GM21786 (cell line): ENCODE results near the gene SERPINB10.
"Not testable (repeated sequence)": the region's sequence is repeated elsewhere in the genome, so short reads cannot be mapped to it uniquely, and the experiment has no call there.

Experiments
- ATAC-seq: cut with Tn5 transposase; IDR thresholded peaks from one replicate; pipeline ENCODE4 v1.9.1; 2021; ENCODE audit not compliant: unreplicated experiment

SERPINB10 gene

DNA sequence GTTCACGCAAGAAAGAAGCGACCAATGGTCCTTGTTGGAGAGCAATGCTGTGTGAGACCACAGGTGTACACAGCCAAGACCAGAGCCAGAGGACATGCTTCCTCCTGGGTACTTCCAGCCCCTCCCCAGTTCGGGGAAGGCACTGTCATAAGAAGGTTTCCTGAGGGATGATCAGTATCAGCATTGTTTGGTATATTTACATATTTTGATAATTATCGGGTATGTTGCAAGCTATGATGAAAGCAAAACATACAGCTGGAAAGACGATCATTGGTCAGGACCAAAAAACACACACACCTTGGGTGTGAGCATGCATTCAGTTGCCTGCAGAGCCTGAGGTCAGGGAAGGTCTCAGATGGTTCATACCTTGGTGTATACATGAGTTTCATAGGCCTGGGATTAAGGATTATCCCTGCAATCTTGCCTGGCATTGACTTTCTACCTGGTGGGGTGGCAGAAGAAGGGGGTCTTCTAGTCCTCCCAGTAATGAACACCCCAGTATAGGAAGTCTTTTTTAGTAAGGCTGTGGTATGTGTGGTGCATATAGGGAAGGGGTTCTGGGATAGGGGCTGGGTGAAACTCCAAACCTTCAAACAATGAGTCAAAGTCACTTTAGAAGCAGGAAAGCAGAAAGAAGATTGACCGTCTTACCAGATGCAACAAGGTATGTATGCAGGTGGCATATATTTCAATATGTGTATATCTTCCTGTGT, 17.4 kb upstream of the SERPINB10 start:
- ATAC-seq: no peak

DNA sequence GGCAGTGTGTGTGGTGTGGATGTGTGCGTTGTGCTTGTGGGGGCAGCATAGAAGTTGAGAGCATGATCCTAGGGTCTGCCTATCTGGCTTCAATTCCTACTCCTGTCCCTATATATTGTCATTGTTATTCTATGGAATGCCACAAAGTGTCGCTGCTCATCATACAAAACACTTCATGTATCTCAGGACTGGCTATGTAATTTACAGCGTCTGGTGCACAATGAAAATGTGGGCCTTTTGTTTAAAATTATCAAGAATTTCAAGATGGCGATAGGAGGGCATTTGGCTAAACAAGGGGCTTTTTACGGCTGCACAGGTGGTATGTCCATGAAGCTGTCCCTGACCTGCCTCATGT, 16.8 kb upstream of the SERPINB10 start:
- peak; percentile 74 for ATAC-seq

DNA sequence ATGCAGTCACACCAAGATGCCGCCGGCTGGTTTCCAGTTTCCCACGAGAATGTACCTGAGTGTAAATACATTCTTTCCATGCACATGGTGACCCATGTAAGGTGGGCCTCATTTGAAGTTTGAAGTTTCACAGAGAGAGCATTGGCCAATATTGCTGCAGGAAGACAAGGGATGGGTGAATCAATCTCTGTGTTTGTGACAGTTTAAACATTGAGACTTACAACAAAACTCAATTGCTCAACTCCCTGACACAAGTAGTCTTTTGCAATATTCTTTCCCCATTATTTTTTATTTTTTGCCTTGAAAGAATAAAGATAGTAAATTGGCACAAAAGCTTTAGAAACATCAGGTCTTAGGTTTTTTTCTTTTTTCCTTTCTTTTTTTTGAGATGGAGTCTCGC, 15.2 kb upstream of the SERPINB10 start:
- ATAC-seq: no peak

GRCh38 chr18:63894106-63894772, 13.5 kb upstream of the SERPINB10 start:
- no peak for ATAC-seq

DNA sequence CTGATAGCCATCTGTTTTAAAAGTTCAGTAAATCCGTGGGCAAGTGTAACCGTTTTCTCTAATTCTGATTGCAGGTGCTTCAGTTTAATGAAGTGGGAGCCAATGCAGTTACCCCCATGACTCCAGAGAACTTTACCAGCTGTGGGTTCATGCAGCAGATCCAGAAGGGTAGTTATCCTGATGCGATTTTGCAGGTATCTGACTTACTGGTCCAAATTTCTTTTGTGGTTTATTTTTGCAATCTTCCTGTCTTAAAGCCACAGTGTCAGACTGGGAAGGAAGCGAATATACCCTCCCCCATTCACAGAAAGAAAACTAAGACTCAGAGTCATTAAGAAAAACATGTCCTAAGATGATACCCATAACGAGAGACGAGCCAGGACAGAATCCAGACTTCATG, 12.6 kb upstream of the SERPINB10 start:
- no peak for ATAC-seq

GRCh38 chr18:63897072-63897471, 10.7 kb upstream of the SERPINB10 start:
- no peak for ATAC-seq

DNA sequence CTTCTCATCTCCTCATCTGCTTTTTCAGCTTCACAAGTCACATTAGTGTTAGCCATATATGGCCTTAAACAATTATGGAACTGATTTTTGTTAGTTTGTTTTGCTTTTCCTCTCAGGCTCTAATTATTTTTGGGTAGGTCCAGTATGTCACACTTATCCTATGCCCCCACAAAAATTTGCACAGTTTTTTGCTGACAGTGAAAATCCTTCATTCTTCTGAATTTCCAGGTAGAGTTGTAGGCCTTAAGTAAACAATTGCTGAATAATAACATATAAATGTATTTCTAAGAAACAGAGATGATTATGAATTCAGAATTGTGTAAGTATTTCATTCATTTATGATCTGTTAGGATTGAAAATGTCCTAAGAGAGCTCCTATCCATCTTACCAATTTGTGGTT, 8.6 kb upstream of the SERPINB10 start:
- no peak for ATAC-seq

GRCh38 chr18:63903851-63904570, 3.7 kb upstream of the SERPINB10 start:
- no peak for ATAC-seq

GRCh38 chr18:63904694-63905093, 3.1 kb upstream of the SERPINB10 start:
- ATAC-seq: no peak

DNA sequence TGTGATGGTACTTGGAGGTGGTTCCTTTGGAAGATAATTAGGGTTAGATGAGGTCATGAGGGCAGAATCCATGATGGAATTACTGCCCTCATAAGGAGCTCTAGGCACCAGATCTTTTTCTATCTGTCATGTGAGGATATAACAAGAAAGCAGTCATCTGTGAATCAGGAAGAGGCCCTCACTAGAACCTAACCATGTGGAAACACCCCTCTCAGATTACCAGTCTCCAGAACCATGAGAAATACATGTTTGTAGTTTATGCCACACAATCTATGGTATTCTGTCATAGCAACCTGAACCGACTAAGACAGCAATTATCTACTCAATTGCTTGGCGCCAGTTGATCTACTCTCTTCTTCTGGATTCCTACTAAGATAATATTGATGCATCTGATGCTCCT, 2.4 kb upstream of the SERPINB10 start:
- no peak for ATAC-seq

GRCh38 chr18:63906056-63906455, 1.7 kb upstream of the SERPINB10 start:
- no peak for ATAC-seq

DNA sequence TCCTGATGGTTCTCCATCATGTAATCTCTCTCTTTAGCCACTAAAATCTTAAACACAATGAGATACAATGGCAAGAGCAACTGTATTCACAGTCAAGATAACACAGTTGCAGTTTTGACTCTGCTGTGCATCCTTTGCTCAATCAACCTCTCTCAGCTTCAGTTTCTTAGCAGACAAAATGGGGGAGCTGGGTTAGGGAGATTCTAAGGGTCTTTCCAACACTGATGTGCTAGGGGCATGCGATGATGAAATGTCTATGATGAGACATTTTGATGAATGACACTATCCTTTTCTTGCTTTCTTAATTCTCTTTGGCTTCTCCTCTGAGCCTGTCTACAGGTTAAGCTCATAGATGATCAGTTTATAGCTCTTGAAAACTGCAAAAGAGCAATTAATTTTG, 1.1 kb downstream of the SERPINB10 start:
- no peak for ATAC-seq

DNA sequence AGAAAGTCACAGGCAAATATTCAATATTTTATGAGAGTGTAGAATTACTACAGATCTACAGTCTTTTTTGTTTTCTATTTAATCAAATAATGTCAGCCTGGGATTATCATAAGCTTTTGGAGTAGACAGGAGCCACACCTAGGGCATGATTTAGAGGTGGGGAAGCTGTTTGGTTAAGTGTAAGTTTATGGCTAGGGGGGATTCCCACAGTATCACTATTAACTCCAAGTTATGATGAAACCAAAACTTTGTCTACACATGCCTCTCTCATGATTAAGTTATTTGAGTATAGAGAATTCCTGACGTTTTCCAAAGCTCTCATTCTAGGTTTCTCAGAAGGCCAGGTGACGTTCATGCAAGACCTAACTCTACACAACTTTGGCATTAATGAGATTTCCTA, 2.1 kb downstream of the SERPINB10 start:
- ATAC-seq: peak; percentile 69

GRCh38 chr18:63917817-63918216, 10.1 kb downstream of the SERPINB10 start:
- no peak for ATAC-seq

DNA sequence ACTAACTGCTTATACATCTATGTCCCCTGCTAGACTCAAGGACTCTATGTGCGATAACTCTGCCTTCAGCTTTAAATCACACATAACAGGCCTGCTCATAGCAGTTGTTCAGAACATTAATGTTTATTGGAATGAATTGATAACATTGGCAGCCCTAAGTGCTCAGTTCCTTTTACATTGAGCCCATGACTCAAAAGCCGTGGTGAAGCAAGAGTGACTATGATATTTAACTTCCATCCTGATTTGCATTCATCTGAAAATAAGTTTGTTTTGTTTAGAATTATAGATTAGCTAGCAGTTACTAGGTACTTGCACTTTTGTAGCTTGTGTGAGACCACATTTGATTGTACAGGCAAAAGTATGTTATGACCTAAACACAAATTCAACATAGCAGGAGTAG, 14.3 kb downstream of the SERPINB10 start:
- ATAC-seq: no peak

- no peak for ATAC-seq
These were observed 16.8 kb downstream of the SERPINB10 start for GRCh38 chr18:63924551-63924950.

DNA sequence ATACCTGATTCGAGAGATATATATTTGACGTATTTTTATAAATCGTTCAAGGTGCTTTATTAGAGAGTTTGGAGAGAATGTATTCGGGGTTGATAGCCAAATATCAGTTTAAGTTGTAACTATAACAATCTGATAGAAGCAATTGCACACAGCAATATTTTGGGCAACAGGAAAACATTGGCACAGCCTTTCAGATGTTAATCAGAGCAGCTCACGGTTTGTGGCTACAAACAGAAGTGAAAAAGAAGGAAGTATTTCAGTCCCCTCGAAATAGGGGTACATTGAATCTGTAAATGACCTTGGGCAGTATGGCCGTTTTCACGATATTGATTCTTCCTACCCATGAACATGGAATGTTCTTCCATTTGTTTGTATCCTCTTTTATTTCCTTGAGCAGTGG, 20.6 kb downstream of the SERPINB10 start:
- no peak for ATAC-seq

DNA sequence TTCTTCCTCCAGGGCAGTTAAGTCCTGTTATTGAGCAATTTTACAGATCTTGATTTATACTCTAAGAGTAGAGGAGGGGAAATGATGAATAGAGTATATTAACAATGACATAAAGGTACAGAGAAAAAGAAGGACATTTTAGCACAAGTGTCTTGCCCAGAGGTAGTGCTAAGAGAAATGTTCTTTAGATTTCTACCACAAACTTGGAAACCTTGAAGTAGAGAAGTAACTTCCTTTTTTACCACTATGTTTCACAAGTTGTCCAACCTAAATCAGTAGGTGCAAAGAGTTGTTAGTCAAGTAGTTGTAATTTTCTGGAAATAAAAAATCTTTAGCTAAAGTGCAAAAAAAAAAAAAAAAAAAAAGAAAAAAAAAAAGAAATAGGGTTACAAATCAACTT, 21.6 kb downstream of the SERPINB10 start:
- not testable (repeated sequence) for ATAC-seq

DNA sequence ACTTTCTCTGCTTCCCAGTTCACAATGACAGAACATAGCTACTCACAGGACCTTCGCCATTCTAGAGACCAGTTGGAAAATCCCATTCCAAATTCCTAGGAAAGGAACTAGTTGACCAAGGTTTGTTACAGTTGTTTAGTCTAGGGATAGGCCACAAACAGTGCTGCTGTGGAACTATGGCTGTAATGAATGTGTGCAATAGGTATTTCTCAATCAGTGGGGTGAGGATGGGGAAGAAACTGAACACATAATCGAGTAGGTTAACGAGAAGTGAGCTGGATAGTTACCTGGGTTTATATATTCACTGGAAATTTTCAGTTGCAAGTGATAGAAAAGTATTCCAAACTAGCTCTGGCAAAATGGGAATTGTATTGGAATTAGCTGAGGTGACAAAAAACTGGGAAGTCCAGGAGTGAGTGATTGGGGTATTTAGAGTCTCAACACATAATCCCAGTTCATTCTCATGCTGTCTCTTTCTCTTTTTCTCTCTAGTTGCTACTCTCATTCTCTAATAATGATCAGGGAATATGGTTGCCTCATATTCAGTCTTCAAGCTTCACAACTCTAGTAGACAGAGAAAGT, 23.1 kb downstream of the SERPINB10 start:
- no peak for ATAC-seq

GRCh38 chr18:63936156-63936931, 28.6 kb downstream of the SERPINB10 start:
- peak; percentile 99 for ATAC-seq

- ATAC-seq: peak; percentile 4
These were observed 29.2 kb downstream of the SERPINB10 start for GRCh38 chr18:63936932-63937393.
